Measurements from ENCODE around the gene ARID1B.

The ARID1B gene

GRCh38 chr6:157238346-157238745, 461.2 kb downstream of the ARID1B start:
- Histone ChIP-seq H3K36me3 (ENCODE audit: control insufficient read depth, insufficient read depth, low read length) (no peaks in the 10 kb centered on the region), H3K27me3 (ENCODE audit: control insufficient read depth, insufficient read depth, low read length) (peaks cover 2% of the 10 kb centered on the region), H3K4me3 (ENCODE audit: low read length) (no peak overlapping the region), H3K27ac (ENCODE audit: low read depth, low read length) (no peak overlapping the region), H3K9ac (ENCODE audit: low read length) (no peak overlapping the region), H3K4me1 (ENCODE audit: control insufficient read depth, insufficient read depth, low read length) (peaks cover 6% of the 10 kb centered on the region)

- peaks cover 2% of the 10 kb centered on the region for H3K27me3 ChIP-seq (ENCODE audit: control insufficient read depth, insufficient read depth, low read length)
- H3K36me3 ChIP-seq (ENCODE audit: control insufficient read depth, insufficient read depth, low read length) = no peaks in the 10 kb centered on the region
- no peak overlapping the region for H3K4me3 ChIP-seq (ENCODE audit: low read length)
- H3K4me1 ChIP-seq (ENCODE audit: control insufficient read depth, insufficient read depth, low read length) = peaks cover 7% of the 10 kb centered on the region
- no peak overlapping the region for H3K27ac ChIP-seq (ENCODE audit: low read depth, low read length)
- H3K9ac ChIP-seq (ENCODE audit: low read length) = no peak overlapping the region
Observed at GRCh38 chr6:157239148-157239547, 462.0 kb downstream of the ARID1B start.

GRCh38 chr6:157239671-157240058, 462.5 kb downstream of the ARID1B start:
- peaks cover 2% of the 10 kb centered on the region for H3K27me3 ChIP-seq (ENCODE audit: control insufficient read depth, insufficient read depth, low read length)
- no peak overlapping the region for H3K9ac ChIP-seq (ENCODE audit: low read length)
- peak overlapping the region; percentile 49 for H3K4me3 ChIP-seq (ENCODE audit: low read length)
- H3K27ac ChIP-seq (ENCODE audit: low read depth, low read length) = peak overlapping the region; percentile 3
- no peaks in the 10 kb centered on the region for H3K36me3 ChIP-seq (ENCODE audit: control insufficient read depth, insufficient read depth, low read length)
- H3K4me1 ChIP-seq (ENCODE audit: control insufficient read depth, insufficient read depth, low read length) = peaks cover 12% of the 10 kb centered on the region

- H3K4me3 ChIP-seq (ENCODE audit: low read length) = peak overlapping the region; percentile 49
- no peak overlapping the region for H3K9ac ChIP-seq (ENCODE audit: low read length)
Observed at GRCh38 chr6:157240059-157240959, 463.1 kb downstream of the ARID1B start.

GRCh38 chr6:157240960-157241311, 463.8 kb downstream of the ARID1B start:
- peaks cover 11% of the 10 kb centered on the region for H3K4me1 ChIP-seq (ENCODE audit: control insufficient read depth, insufficient read depth, low read length)
- H3K9ac ChIP-seq (ENCODE audit: low read length) = no peak overlapping the region
- H3K27me3 ChIP-seq (ENCODE audit: control insufficient read depth, insufficient read depth, low read length) = peaks cover 2% of the 10 kb centered on the region
- H3K4me3 ChIP-seq (ENCODE audit: low read length) = peak overlapping the region; percentile 49
- peak overlapping the region; percentile 65 for H3K27ac ChIP-seq (ENCODE audit: low read depth, low read length)
- H3K36me3 ChIP-seq (ENCODE audit: control insufficient read depth, insufficient read depth, low read length) = no peaks in the 10 kb centered on the region

More at GRCh38 chr6:157240059-157240959, 463.1 kb downstream of the ARID1B start:
- peaks cover 2% of the 10 kb centered on the region for H3K27me3 ChIP-seq (ENCODE audit: control insufficient read depth, insufficient read depth, low read length)
- H3K36me3 ChIP-seq (ENCODE audit: control insufficient read depth, insufficient read depth, low read length) = no peaks in the 10 kb centered on the region
- peak overlapping the region; percentile 65 for H3K27ac ChIP-seq (ENCODE audit: low read depth, low read length)
- peaks cover 12% of the 10 kb centered on the region for H3K4me1 ChIP-seq (ENCODE audit: control insufficient read depth, insufficient read depth, low read length)

- Histone ChIP-seq H3K4me3 (ENCODE audit: low read length) (no peak overlapping the region), H3K4me1 (ENCODE audit: control insufficient read depth, insufficient read depth, low read length) (peaks cover 11% of the 10 kb centered on the region), H3K27ac (ENCODE audit: low read depth, low read length) (no peak overlapping the region), H3K27me3 (ENCODE audit: control insufficient read depth, insufficient read depth, low read length) (peaks cover 2% of the 10 kb centered on the region), H3K9ac (ENCODE audit: low read length) (no peak overlapping the region), H3K36me3 (ENCODE audit: control insufficient read depth, insufficient read depth, low read length) (no peaks in the 10 kb centered on the region)
Observed at GRCh38 chr6:157242791-157243190, 465.6 kb downstream of the ARID1B start.

GRCh38 chr6:157244175-157244574, 467.0 kb downstream of the ARID1B start:
- Histone ChIP-seq H3K4me3 (ENCODE audit: low read length) (no peak overlapping the region), H3K27ac (ENCODE audit: low read depth, low read length) (no peak overlapping the region), H3K36me3 (ENCODE audit: control insufficient read depth, insufficient read depth, low read length) (no peaks in the 10 kb centered on the region), H3K27me3 (ENCODE audit: control insufficient read depth, insufficient read depth, low read length) (peaks cover 2% of the 10 kb centered on the region), H3K9ac (ENCODE audit: low read length) (no peak overlapping the region), H3K4me1 (ENCODE audit: control insufficient read depth, insufficient read depth, low read length) (peaks cover 11% of the 10 kb centered on the region)

GRCh38 chr6:157244780-157245179, 467.6 kb downstream of the ARID1B start:
- H3K36me3 ChIP-seq (ENCODE audit: control insufficient read depth, insufficient read depth, low read length) = no peaks in the 10 kb centered on the region
- H3K9ac ChIP-seq (ENCODE audit: low read length) = no peak overlapping the region
- peaks cover 2% of the 10 kb centered on the region for H3K27me3 ChIP-seq (ENCODE audit: control insufficient read depth, insufficient read depth, low read length)
- peaks cover 11% of the 10 kb centered on the region for H3K4me1 ChIP-seq (ENCODE audit: control insufficient read depth, insufficient read depth, low read length)
- H3K4me3 ChIP-seq (ENCODE audit: low read length) = no peak overlapping the region
- H3K27ac ChIP-seq (ENCODE audit: low read depth, low read length) = no peak overlapping the region

- Histone ChIP-seq H3K27ac (ENCODE audit: low read depth, low read length) (no peak overlapping the region), H3K36me3 (ENCODE audit: control insufficient read depth, insufficient read depth, low read length) (no peaks in the 10 kb centered on the region)
Observed at GRCh38 chr6:157245436-157245835, 468.3 kb downstream of the ARID1B start.

GRCh38 chr6:157246048-157246630, 469.0 kb downstream of the ARID1B start:
- no peak overlapping the region for H3K27ac ChIP-seq (ENCODE audit: low read depth, low read length)
- H3K27me3 ChIP-seq (ENCODE audit: control insufficient read depth, insufficient read depth, low read length) = peaks cover 2% of the 10 kb centered on the region
- no peak overlapping the region for H3K4me3 ChIP-seq (ENCODE audit: low read length)
- H3K4me1 ChIP-seq (ENCODE audit: control insufficient read depth, insufficient read depth, low read length) = peaks cover 7% of the 10 kb centered on the region
- H3K9ac ChIP-seq (ENCODE audit: low read length) = no peak overlapping the region
- no peaks in the 10 kb centered on the region for H3K36me3 ChIP-seq (ENCODE audit: control insufficient read depth, insufficient read depth, low read length)

More at GRCh38 chr6:157245436-157245835, 468.3 kb downstream of the ARID1B start:
- peaks cover 9% of the 10 kb centered on the region for H3K4me1 ChIP-seq (ENCODE audit: control insufficient read depth, insufficient read depth, low read length)
- no peak overlapping the region for H3K9ac ChIP-seq (ENCODE audit: low read length)
- H3K27me3 ChIP-seq (ENCODE audit: control insufficient read depth, insufficient read depth, low read length) = peaks cover 2% of the 10 kb centered on the region
- H3K4me3 ChIP-seq (ENCODE audit: low read length) = no peak overlapping the region

- Histone ChIP-seq H3K27me3 (ENCODE audit: control insufficient read depth, insufficient read depth, low read length) (peaks cover 2% of the 10 kb centered on the region), H3K27ac (ENCODE audit: low read depth, low read length) (no peak overlapping the region), H3K9ac (ENCODE audit: low read length) (no peak overlapping the region), H3K4me3 (ENCODE audit: low read length) (no peak overlapping the region), H3K4me1 (ENCODE audit: control insufficient read depth, insufficient read depth, low read length) (peaks cover 7% of the 10 kb centered on the region), H3K36me3 (ENCODE audit: control insufficient read depth, insufficient read depth, low read length) (no peaks in the 10 kb centered on the region)
Observed at GRCh38 chr6:157246771-157247484, 469.8 kb downstream of the ARID1B start.

- H3K9ac ChIP-seq (ENCODE audit: low read length) = no peak overlapping the region
- H3K36me3 ChIP-seq (ENCODE audit: control insufficient read depth, insufficient read depth, low read length) = no peaks in the 10 kb centered on the region
- no peak overlapping the region for H3K27ac ChIP-seq (ENCODE audit: low read depth, low read length)
- peaks cover 1% of the 10 kb centered on the region for H3K27me3 ChIP-seq (ENCODE audit: control insufficient read depth, insufficient read depth, low read length)
- no peak overlapping the region for H3K4me3 ChIP-seq (ENCODE audit: low read length)
- H3K4me1 ChIP-seq (ENCODE audit: control insufficient read depth, insufficient read depth, low read length) = peaks cover 7% of the 10 kb centered on the region
Observed at GRCh38 chr6:157248264-157248663, 471.1 kb downstream of the ARID1B start.

Measured in rectal smooth muscle tissue (tissue), 1 donor.